GM18861 (cell line): ENCODE measurements around the gene UTP14C.
"Not testable (repeated sequence)": the region's sequence is repeated elsewhere in the genome, so short reads cannot be mapped to it uniquely, and the experiment has no call there.

ENCODE experiments used
- ATAC-seq: cut with Tn5 transposase; IDR thresholded peaks from one replicate; pipeline ENCODE4 v1.9.1; 2021; ENCODE audit not compliant: unreplicated experiment

Gene UTP14C

DNA sequence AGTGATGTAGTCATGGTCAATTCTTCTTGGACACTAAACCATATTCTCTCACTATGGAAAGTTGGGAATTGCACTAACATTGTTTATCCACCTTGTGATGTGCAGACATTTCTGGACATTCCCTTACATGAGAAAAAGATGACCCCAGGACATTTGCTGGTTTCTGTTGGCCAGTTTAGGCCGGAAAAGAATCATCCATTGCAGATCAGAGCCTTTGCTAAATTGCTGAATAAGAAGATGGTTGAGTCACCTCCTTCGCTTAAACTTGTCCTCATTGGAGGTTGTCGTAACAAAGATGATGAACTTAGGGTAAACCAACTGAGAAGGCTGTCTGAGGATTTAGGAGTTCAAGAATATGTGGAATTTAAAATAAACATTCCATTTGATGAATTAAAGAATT lies at the start of gene UTP14C:
Gene UTP14C, plus strand, starts transcription at position 211 of the 400 bp plus-strand sequence. CDS start 4,114 bp downstream, outside the sequence.
- ATAC-seq = no peak

DNA sequence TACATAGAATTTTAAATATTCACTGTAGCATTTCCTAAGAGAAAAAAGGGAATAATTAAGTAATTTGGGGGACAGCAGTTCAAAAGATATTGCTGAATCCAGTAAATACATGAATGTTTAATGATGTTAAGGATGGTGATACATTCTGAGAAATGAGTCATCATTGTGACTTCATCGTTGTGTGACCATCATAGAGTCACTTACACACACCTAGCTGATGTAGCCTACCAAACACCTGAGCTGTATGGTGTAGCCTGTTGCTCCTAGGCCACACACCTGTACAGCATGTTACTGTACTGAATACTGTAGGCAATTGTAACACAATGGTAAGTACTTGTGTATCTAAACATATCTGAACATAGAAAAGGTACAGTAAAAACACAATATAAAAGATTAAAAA lies 48.1 kb upstream of the UTP14C start:
- no peak for ATAC-seq

DNA sequence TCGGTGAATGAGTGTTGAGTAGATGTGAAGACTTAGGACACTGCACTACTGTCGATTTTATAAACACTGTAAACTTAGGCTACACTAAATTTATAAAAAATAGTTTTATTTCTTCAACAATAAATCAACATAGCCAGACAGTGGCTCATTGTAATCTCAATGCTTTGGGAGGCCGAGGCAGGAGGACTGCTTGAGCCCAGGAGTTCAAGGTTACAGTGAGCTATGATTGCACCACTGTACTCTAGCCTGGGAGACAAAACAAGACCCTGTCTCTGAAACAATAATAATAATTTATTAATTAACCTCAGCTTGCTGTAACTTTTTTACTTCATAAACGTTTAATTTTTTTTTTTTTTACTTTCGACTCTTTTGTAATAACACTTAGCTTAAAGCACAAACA lies 47.6 kb upstream of the UTP14C start:
- ATAC-seq = no peak

DNA sequence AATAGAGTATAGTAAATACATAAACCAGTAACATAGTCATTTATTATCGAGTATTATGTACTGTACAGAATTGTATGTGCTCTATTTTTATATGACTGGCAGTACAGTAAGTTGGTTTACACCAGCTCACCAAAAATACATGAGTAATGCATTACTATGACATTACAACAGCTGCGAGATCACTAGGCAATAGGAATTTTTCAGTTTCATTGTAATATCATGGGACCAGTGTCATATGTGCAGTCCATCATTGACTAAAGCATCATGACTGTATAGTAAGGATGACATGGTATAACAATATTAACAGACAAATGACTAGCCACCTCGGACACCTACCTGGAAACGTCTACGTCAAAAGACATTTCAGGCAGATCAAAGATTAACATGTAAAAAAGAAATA lies 46.9 kb upstream of the UTP14C start:
- ATAC-seq = no peak

- no peak for ATAC-seq
These were observed 45.5 kb upstream of the UTP14C start for GRCh38 chr13:51978796-51979556.

GRCh38 chr13:51980908-51981307 lies 43.6 kb upstream of the UTP14C start:
- ATAC-seq = no peak

DNA sequence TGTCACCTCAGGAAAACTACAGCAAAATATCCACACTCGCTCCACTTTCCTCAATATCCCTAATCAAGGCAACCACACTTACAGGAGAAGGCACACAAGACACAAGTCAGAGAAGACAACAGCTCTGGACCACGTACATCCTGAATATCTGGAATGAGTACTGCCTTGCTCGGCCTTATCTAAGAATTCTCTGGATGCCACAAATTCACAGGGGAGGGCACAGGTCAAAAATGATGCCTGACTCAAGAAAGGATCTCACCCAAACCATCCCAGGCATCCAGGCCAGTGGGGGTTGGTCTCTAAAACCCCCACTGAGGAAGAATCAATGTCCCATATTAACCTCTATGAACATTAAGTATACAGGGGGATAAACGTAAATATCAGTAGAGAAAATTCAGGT lies 43.1 kb upstream of the UTP14C start:
- no peak for ATAC-seq

- not testable (repeated sequence) for ATAC-seq
These were observed 41.2 kb upstream of the UTP14C start for GRCh38 chr13:51983292-51983691.

GRCh38 chr13:51984904-51985303 lies 39.6 kb upstream of the UTP14C start:
- ATAC-seq = not testable (repeated sequence)

GRCh38 chr13:51988988-51989618 lies 35.4 kb upstream of the UTP14C start:
- no peak for ATAC-seq

DNA sequence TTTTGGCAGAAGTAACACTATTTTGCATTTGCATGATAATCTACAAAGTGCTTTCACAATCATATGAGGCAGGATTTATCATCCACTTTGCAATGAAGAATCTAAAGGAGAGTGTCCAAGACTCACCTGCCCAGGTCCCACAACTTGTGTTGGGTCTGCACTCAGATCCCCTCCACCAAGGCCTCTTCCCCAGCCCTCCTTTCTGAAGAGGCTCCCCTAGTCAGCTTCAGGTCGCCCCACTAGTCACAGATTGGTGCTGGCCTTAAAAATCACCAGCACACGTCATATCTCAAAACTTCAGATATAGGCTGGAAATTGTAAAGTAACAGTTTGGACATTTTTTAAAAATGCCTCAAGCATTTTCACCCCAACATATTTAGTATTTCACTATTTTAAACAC lies 30.8 kb upstream of the UTP14C start:
- ATAC-seq = no peak

GRCh38 chr13:51995677-51996551 lies 28.6 kb upstream of the UTP14C start:
- ATAC-seq = no peak

DNA sequence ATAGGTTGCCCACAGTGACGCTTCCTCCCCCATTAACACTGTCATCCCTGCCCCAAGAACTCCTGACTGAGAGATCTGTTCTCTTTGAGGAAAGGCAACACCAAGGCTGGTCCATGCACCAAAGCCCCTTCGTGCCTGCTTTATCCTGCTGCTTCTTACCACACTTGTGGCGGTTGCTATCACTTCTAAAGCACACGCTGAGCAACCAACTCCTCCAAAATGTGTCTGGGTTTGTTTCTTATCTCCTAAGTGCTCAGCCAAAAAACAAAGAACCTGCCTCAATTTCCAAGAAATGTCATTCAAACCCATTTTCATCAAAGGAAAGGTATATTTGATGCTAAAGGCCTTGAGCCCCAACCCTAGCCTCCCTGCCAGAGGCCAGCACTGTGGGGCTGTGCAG lies 27.9 kb upstream of the UTP14C start:
- no peak for ATAC-seq

DNA sequence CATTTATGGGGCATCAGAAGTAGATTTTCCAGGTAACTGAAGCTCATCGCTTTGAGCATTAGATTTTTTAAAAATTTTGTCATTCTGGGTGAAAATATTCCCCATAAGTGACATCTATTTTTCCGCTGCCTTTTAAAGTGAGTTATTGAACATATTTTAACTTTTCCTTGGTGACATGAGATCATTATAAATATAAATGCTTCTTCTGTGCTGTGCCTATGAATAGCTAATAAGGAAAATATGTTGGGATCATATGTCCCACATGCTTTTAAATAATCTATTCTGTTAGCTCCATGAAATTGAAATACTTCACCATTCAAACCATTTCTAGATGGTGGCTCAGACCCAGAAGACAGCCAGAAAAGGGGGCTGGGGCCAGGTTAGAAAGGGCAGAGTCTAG lies 27.3 kb upstream of the UTP14C start:
- no peak for ATAC-seq

GRCh38 chr13:51997641-51998330 lies 26.7 kb upstream of the UTP14C start:
- no peak for ATAC-seq

DNA sequence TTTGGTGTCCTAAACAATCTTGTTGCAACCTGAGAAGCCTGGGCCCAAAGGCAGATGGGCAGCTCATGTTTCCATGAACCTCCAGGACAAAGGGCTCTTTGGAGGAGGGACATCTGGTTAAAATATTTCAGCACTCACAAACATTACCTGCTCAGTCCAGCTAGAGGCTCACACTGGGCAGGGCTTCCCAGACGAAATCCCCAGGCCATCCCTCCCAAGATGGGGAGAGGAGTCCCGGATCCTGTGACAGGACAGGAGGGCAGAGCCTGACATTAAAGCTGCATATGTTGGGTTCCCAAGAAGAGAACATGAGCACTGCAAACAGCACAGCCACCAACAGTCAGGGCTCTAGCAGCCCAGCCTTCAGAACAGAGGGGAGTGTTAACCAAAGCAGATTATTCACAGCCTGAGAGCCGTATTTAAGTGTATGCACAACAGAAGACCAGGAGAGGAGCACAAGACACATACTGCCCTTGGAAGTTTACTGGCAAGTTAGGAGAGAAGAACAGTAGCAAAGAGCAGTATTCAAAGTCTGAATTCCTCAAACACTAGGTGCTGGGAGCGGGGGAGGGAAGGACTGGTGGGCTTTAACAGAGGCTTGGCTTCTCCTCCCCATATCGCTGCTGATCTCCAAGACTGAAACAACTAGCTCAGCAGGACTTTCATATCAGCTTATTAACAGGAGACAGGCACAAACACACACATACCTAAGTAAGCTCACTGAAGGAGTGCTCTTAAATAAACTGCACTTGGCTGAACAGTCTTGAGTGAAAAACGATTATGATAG lies 25.6 kb upstream of the UTP14C start:
- ATAC-seq = no peak

DNA sequence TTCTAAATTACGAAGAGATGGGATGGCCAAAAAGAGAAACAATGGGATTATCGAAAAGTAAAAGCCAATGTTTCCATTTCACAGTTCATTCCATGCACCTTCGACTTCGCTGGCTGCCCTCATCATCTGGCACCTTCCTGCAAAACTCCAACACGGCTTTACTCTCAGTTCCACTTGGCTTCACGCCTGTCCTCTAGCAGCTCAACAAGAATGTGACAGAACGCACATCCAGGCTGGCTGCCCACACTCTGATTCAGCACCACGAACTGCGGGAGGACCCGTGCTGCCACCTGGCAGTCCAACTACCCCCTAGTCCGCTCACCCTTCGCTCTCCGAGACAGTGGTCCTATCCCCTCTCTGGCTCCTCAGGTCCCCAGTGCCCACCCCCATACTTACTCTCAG lies 25.0 kb upstream of the UTP14C start:
- no peak for ATAC-seq

- no peak for ATAC-seq
These were observed 24.6 kb upstream of the UTP14C start for GRCh38 chr13:51999921-52000320.

DNA sequence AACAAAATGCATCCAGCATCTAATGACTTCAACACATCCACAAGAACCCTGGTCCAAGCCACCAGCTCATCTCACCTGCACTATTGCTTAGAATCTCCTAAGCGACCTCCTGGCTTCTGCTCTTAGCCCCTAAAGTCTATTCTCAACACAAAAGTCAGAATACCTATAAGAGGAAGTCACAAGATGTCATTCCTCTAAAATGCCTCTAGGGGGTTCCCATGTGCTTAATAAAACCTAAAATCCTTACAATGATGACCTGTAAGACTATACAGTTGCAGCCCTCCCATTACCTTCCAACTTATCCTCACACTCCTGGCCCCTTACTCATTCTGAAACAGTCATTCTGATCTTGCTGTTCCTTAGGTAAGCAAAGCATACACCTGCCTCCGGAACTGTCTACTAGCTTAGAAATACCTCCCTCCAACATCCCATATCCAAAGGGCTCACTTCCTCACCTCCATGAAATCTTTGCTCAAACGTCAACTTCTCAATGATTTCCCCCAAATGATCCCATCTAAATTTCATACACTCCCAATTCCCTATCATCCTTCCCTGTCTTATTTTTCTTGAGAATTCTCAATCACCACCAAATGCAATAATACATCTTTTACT lies 23.3 kb upstream of the UTP14C start:
- ATAC-seq = peak; percentile 86

- no peak for ATAC-seq
These were observed 22.1 kb upstream of the UTP14C start for GRCh38 chr13:52002361-52002760.
